NOMO-1 (cell line): ENCODE results near the gene ZNF280A.
A peak's percentile ranks its signal among the peaks of the same experiment; 100 is the strongest.
"Not testable (repeated sequence)": the region's sequence is repeated elsewhere in the genome, so short reads cannot be mapped to it uniquely, and the experiment has no call there.

Experiments
- DNase-seq, 2 experiments: peaks; one replicate each; lab custom pipeline; 2025; ENCODE audit not compliant: unreplicated experiment in 2 of 2; lab: John Stamatoyannopoulos, UW

The ZNF280A gene

DNA sequence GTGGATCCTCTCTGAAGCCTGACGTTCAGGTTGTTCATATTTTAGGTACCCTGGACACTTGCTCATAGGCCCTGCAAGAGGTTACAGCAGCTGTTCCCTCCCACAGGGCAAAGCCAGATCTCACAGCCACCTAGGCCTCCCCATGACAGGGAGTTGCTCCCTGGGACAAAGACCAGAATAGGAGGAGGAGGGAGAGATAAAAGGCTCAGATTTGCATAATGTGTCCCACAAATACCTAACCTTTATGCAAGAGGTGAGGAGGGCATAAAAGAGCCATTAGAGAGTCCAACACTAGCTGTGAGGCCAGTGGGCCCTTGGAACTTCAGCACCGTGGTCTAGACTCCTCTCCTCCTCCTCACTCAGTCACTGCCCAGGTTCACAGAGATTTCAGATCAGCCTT lies 45.3 kb downstream of the ZNF280A start:
- DNase-seq: no peak

DNA sequence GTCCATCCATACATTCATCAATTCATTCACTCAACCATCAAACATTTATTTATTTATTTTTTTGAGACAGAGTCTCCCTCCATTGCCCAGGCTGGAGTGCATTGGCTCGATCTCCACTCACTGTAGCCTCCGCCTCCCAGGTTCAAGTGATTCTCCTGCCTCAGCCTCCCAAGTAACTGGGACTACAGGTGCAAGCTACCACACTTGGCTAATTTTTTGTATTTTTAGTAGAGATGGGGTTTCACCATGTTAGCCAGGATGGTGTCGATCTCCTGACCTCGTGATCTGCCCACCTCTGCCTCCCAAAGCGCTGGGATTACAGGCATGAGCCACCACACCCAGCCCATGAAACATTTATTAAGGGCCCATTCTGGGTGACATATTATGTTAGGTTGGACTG lies 49.0 kb downstream of the ZNF280A start:
- DNase-seq: not testable (repeated sequence)

DNA sequence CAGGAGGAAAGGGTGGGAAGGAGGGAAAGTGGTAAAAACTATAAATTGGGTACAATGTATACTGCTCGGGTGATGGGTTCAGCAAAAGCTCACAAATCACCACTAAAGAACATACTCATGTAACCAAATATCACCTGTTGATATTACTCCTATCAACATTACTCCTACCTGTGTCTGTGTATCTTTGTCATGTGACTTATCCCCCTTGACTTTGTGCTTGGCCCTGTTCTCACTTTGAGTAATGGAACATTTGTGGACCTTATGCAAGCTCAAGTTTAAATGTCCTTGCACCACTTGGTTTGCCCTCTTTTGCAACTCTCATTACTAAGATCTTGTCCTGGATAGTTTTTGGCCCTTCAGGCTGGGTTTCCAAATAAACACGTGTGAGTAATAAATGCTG lies 50.5 kb downstream of the ZNF280A start:
- no peak for DNase-seq

DNA sequence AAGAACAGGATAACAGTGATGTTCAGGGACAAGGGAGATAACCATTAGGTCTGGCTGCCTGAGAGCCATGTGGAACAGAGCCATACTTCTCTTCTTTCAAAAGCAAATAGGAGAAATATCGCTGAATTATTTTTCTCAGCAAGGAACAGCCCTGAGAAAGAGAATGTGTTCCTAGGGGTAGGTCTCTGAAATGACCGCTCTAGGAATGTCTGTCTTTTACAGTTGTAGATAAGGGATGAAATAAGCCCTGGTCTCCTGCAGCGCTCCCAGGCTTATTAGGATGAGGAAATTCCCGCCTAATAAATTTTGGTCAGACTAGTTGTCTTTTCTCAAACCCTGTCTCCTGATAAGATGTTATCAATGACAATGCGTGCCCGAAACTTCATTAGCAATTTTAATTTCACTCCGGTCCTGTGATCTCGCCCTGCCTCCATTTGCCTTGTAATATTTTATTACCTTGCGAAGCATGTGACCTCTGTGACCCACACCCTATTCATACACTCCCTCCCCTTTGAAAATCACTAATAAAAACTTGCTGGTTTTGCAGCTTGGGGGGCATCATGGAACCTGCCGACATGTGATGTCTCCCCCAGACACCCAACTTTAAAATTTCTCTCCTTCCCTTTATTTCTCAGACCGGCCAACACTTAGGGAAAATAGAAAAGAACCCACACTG lies 51.1 kb downstream of the ZNF280A start:
- not testable (repeated sequence) for DNase-seq

GRCh38 chr22:22467112-22467511 lies 53.0 kb downstream of the ZNF280A start:
- DNase-seq: no peak

DNA sequence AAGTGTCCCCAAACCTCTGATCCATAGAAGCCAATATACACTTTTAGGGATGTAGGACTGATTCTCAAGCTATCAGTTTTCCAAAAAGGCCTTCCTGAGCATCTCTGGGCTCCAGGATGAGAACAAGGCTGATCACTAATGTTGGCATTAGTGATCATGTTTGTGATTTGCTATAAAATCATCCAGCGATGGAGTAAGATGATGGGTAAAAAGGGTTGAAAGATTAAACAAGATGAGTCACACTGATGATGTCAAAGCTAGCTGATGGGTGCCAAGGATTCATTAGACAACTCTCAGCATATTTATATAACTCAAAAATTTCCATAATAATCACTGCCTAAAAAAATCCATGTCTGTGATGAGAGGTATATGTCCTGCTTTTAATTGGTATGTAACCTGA lies 54.3 kb downstream of the ZNF280A start:
- no peak for DNase-seq

GRCh38 chr22:22465094-22465602 lies 54.9 kb downstream of the ZNF280A start:
- DNase-seq: no peak

GRCh38 chr22:22464541-22465054 lies 55.5 kb downstream of the ZNF280A start:
- DNase-seq: no peak

- peak in 1 of 2 experiments; percentile 51 for DNase-seq
Observed at GRCh38 chr22:22463855-22464540, 56.1 kb downstream of the ZNF280A start.
